K562 (cell line): ENCODE measurements around the gene NUTF2. TPM values are rescaled to one million over a fixed set of nuclear protein-coding genes. Genes with fewer than 3 reads are reported as not detected.

Experiments used
- ATF7 ChIP-seq: fragments of 450-650 bp; IDR thresholded peaks from 2 replicates; pipeline ENCODE4 v1.7.1; 2014; ENCODE audit warnings: mild to moderate bottlenecking, moderate library complexity
- CBX5 ChIP-seq: IDR thresholded peaks from 2 replicates; pipeline ENCODE4 v1.6.1; 2014; ENCODE audit warnings: low read depth, borderline replicate concordance
- CXXC5 ChIP-seq: fragments of 250-450 bp; sonication (Bioruptor Pico); IDR thresholded peaks from 2 replicates; pipeline ENCODE4 v1.8.0; 2022; ENCODE audit warnings: inconsistent platforms, mild to moderate bottlenecking, moderate library complexity
- ELF2 ChIP-seq: fragments of 250-450 bp; sonication (Bioruptor Pico); IDR thresholded peaks from 2 replicates; pipeline ENCODE4 v1.5.0; 2021; ENCODE audit warnings: mild to moderate bottlenecking
- ETV5 ChIP-seq: sonication (generic); formaldehyde crosslinking; IDR thresholded peaks from 2 replicates; pipeline ENCODE4 v1.4.0; 2020; ENCODE audit warnings: low read depth, mild to moderate bottlenecking, missing genetic modification reagents
- GABPB1 ChIP-seq: sonication (generic); formaldehyde crosslinking; IDR thresholded peaks from 2 replicates; pipeline ENCODE4 v1.8.0; 2022; ENCODE audit warnings: mild to moderate bottlenecking, missing genetic modification reagents
- HDAC1 ChIP-seq, 2 experiments: fragments of 450-650 bp; IDR thresholded peaks; 2 replicates each; pipeline ENCODE4 v1.6.1; 2016 to 2017; ENCODE audit warnings: inconsistent platforms in 1 of 2, mild to moderate bottlenecking in 1 of 2, moderate library complexity in 1 of 2
- L3MBTL2 ChIP-seq: fragments of 450-650 bp; IDR thresholded peaks from 2 replicates; pipeline ENCODE4 v1.6.1; 2016; ENCODE audit warnings: mild to moderate bottlenecking, moderate library complexity
- MAFF ChIP-seq: IDR thresholded peaks from 2 replicates; pipeline ENCODE4 v1.6.1; 2012; ENCODE audit warnings: low read length, improper control_type of control experiment
- MCM2 ChIP-seq: fragments of 450-650 bp; IDR thresholded peaks from 2 replicates; pipeline ENCODE4 v1.6.1; 2017; ENCODE audit warnings: low read depth, mild to moderate bottlenecking
- MTA3 ChIP-seq: fragments of 450-650 bp; formaldehyde crosslinking; IDR thresholded peaks from 2 replicates; pipeline ENCODE4 v1.6.1; 2017; ENCODE audit warnings: mild to moderate bottlenecking, borderline replicate concordance
- NRF1 ChIP-seq, 2 experiments: fragments of 450-650 bp; IDR thresholded peaks in 1 of 2; conservative IDR thresholded peaks in 1 of 2; 2 replicates each; pipeline ENCODE4 v1.6.1; 2014; ENCODE audit warnings: mild to moderate bottlenecking in 2 of 2
- PCBP2 ChIP-seq: fragments of 200-400 bp; formaldehyde crosslinking; IDR thresholded peaks from 2 replicates; pipeline ENCODE4 v1.6.1; 2018; ENCODE audit warnings: low read length, low read depth, mild to moderate bottlenecking, moderate library complexity; ENCODE audit not compliant: poor library complexity, severe bottlenecking
- RB1 ChIP-seq: fragments of 450-650 bp; IDR thresholded peaks from 2 replicates; pipeline ENCODE4 v1.6.1; 2017; ENCODE audit warnings: low read depth, mild to moderate bottlenecking
- SMARCA5 ChIP-seq: fragments of 450-650 bp; IDR thresholded peaks from 2 replicates; pipeline ENCODE4 v1.6.1; 2016
- SUPT5H ChIP-seq: fragments of 450-650 bp; IDR thresholded peaks from 2 replicates; pipeline ENCODE4 v1.6.1; 2016
- TBP ChIP-seq: optimal IDR thresholded peaks from 2 replicates; pipeline ENCODE3; 2011; ENCODE audit warnings: low read depth, low read length, improper control_type of control experiment
- ZBTB7A ChIP-seq: IDR thresholded peaks from 2 replicates; pipeline ENCODE4 v1.6.1; 2011; ENCODE audit warnings: low read depth, mild to moderate bottlenecking, low read length, moderate library complexity, borderline replicate concordance; ENCODE audit not compliant: control insufficient read depth
- ZNF263 ChIP-seq: sonication (generic); formaldehyde crosslinking; IDR thresholded peaks from 2 replicates; pipeline ENCODE4 v1.8.0; 2022; ENCODE audit warnings: mild to moderate bottlenecking, missing genetic modification reagents, borderline replicate concordance
- ZNF76 ChIP-seq: fragments of 250-450 bp; sonication (Bioruptor Pico); IDR thresholded peaks from 2 replicates; pipeline ENCODE4 v1.4.0; 2020; ENCODE audit warnings: mild to moderate bottlenecking, moderate library complexity, borderline replicate concordance
- polyA plus RNA-seq, 8 experiments: library from polyadenylated mRNA; depleted of rRNA in 4 of 8; stranded (reverse) in 5 of 8; unstranded in 3 of 8; fragments of >200 nt; fragmentation: Nextera tagmentation in 2 of 8; fragmentation: Illumina TruSeq in 1 of 8; extraction: Ambion mirVana in 2 of 8; extraction: Trizol in 1 of 8; gene quantifications; 2 replicates each; pipeline versions ENCODE4 v1.2.1 to v1.2.3, GENCODE V29; 2011 to 2014; ENCODE audit warnings: inconsistent platforms in 1 of 8, missing spikeins in 1 of 8
- total RNA-seq, 7 experiments: library from RNA; depleted of rRNA in 6 of 7; stranded (reverse); fragments of >200 nt in 6 of 7; fragmentation: Illumina TruSeq in 2 of 7; extraction: Trizol in 2 of 7; gene quantifications; 2 replicates each; pipeline versions ENCODE4 v1.2.1 to v1.2.3, GENCODE V29; 2011 to 2021; ENCODE audit warnings: low replicate concordance in 1 of 7
- TF ChIP-seq, protein P1 (sequence below): sonication (generic); formaldehyde crosslinking; IDR thresholded peaks from 2 replicates; pipeline ENCODE4 v1.9.0; 2022; ENCODE audit warnings: mild to moderate bottlenecking, missing genetic modification reagents
- TF ChIP-seq, protein P2 (sequence below): fragments of 450-650 bp; IDR thresholded peaks from 2 replicates; pipeline ENCODE4 v1.6.1; 2014; ENCODE audit warnings: low read depth, mild to moderate bottlenecking, moderate library complexity, borderline replicate concordance
- TF ChIP-seq, protein P3 (sequence below): IDR thresholded peaks from 2 replicates; pipeline ENCODE4 v1.6.1; 2012; ENCODE audit warnings: low read depth, low read length, improper control_type of control experiment, borderline replicate concordance
- TF ChIP-seq, protein P4 (sequence below): fragments of 250-450 bp; sonication (Bioruptor Pico); IDR thresholded peaks from 2 replicates; pipeline ENCODE4 v1.8.0; 2021; ENCODE audit warnings: borderline replicate concordance, mild to moderate bottlenecking, moderate library complexity; ENCODE audit not compliant: poor library complexity, severe bottlenecking

Gene NUTF2
- total and polyA plus RNA-seq, 9 of the 15 experiments (the other 6 are each of a cell fraction or from before 2014, with no cell fraction given) = 106 to 248 (median 147) TPM

DNA sequence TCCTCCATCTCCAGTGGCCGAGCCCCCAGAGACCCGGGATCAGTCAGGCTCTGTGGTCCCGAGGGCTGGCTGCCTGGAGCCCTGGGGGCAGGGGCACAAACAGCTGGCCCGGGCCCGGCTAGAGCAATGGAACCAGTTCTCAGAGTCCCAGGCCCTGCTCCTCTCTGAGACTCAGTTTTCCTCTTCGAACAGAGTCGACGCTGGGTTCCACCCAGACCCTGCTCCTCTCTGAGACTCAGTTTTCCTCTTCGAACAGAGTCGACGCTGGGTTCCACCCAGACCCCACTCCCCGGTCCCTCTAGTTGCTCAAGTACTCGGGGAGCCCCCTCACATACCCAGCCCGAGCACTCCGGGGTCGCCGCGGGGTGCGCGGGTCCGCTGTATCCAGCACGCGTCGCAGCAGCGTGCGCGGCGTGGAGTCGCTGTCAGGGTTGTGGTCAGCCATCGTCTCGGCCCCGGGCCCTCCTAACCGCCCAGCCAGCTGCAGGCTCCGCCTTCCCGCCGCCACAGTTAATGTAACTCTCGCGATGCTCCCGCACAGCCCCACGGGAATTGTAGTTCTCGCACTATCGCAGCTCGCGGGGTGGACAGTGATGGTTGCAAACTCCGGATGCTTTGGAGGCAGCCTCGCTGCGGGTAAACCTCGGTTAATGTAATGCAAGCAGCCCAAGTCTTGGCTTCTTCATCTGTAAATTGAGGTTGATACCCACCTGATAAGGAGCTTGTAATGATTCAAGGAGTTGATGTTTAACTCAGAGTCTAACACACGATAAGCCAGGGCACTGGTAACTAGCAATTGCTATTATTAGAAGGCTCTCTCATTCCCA lies 13.1 kb upstream of the NUTF2 start (continued):
- TF ChIP-seq ELF2 (CRISPR knock-in tag) = peak; percentile 17; the same call in 1 of the 2 replicates
- TF ChIP-seq, protein P1, sequence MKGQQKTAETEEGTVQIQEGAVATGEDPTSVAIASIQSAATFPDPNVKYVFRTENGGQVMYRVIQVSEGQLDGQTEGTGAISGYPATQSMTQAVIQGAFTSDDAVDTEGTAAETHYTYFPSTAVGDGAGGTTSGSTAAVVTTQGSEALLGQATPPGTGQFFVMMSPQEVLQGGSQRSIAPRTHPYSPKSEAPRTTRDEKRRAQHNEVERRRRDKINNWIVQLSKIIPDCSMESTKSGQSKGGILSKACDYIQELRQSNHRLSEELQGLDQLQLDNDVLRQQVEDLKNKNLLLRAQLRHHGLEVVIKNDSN = peak; percentile 19; the same call in 1 of the 2 replicates
- TF ChIP-seq CXXC5 (CRISPR knock-in tag) = peak; percentile 68
- peak; percentile 61; the same call in 1 of the 2 replicates for TF ChIP-seq ZNF263 (CRISPR knock-in tag)
- no peak for TF ChIP-seq PCBP2
- peak; percentile 22; the same call in 1 of the 2 replicates for TF ChIP-seq ZBTB7A
- TF ChIP-seq, protein P2, sequence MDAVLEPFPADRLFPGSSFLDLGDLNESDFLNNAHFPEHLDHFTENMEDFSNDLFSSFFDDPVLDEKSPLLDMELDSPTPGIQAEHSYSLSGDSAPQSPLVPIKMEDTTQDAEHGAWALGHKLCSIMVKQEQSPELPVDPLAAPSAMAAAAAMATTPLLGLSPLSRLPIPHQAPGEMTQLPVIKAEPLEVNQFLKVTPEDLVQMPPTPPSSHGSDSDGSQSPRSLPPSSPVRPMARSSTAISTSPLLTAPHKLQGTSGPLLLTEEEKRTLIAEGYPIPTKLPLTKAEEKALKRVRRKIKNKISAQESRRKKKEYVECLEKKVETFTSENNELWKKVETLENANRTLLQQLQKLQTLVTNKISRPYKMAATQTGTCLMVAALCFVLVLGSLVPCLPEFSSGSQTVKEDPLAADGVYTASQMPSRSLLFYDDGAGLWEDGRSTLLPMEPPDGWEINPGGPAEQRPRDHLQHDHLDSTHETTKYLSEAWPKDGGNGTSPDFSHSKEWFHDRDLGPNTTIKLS = peak; percentile 95
- TF ChIP-seq NRF1 (conservative IDR thresholded peaks at IDR 0.05 in 1 of 2, IDR thresholded peaks at IDR 0.05 in 1 of 2) = peak; percentile 68 to 78
- TF ChIP-seq, protein P3, sequence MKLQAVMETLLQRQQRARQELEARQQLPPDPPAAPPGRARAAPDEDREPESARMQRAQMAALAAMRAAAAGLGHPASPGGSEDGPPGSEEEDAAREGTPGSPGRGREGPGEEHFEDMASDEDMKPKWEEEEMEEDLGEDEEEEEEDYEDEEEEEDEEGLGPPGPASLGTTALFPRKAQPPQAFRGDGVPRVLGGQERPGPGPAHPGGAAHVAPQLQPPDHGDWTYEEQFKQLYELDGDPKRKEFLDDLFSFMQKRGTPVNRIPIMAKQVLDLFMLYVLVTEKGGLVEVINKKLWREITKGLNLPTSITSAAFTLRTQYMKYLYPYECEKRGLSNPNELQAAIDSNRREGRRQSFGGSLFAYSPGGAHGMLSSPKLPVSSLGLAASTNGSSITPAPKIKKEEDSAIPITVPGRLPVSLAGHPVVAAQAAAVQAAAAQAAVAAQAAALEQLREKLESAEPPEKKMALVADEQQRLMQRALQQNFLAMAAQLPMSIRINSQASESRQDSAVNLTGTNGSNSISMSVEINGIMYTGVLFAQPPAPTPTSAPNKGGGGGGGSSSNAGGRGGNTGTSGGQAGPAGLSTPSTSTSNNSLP = no peak
- peak; percentile 82 for TF ChIP-seq GABPB1
- peak in 1 of 2 experiments; percentile 92; a peak in 2 of 4 replicates for TF ChIP-seq HDAC1 (IDR thresholded peaks at IDR 0.05)
- peak; percentile 67; the same call in 1 of the 2 replicates for TF ChIP-seq ETV5 (CRISPR knock-in tag)
- TF ChIP-seq L3MBTL2 = peak; percentile 89
- TF ChIP-seq MAFF = peak; percentile 74; the same call in 1 of the 2 replicates
- no peak for TF ChIP-seq CBX5
- peak; percentile 50; the same call in 1 of the 2 replicates for TF ChIP-seq MTA3
- TF ChIP-seq RB1 = peak; percentile 86
- TF ChIP-seq ATF7 = peak; percentile 64; the same call in 1 of the 2 replicates
- peak; percentile 94 for TF ChIP-seq TBP
- peak; percentile 87 for TF ChIP-seq SUPT5H
- no peak for TF ChIP-seq MCM2
- no peak for TF ChIP-seq SMARCA5
- TF ChIP-seq ZNF76 (CRISPR knock-in tag) = no peak
- TF ChIP-seq, protein P4, sequence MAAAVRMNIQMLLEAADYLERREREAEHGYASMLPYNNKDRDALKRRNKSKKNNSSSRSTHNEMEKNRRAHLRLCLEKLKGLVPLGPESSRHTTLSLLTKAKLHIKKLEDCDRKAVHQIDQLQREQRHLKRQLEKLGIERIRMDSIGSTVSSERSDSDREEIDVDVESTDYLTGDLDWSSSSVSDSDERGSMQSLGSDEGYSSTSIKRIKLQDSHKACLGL (CRISPR knock-in tag) = peak; percentile 66
